A673 (cell line): ENCODE data around the gene ARHGAP5.

Experiments
- EZH2 ChIP-seq: fragments of 200-600 bp; sonication (generic); IDR thresholded peaks from 2 replicates; pipeline ENCODE4 v1.6.1; 2017; ENCODE audit warnings: borderline replicate concordance, low read depth, mild to moderate bottlenecking, mixed read lengths, antibody characterized with exemption, low read length; ENCODE audit not compliant: poor library complexity, severe bottlenecking
- TF ChIP-seq, protein P1 (sequence below): fragments of 300-800, 200-600 bp; sonication (generic); conservative IDR thresholded peaks from 2 replicates; pipeline ENCODE4 v1.5.1; 2017; ENCODE audit warnings: low read depth, mild to moderate bottlenecking, antibody characterized with exemption, low read length, moderate library complexity, mixed read lengths

DNA sequence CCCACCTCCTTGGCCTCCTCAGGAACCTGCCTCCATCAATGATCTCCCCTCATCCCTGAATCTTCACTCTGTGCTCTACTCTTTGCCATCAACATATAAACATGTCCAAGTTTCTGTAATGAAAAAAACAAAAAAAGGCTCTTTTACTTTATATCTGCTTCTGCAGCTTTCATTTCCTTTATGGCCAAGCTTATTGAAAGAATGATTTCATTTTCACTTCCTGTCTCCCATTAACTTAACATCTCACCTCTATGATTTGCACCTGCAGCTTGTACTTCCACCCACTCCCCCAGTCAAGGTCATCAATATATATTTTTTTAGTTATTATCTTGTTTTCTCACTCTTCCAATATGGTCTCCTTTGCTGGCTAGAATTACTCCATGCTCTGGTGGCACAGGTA is 109.1 kb downstream of the ARHGAP5 start:
- no peak for TF ChIP-seq EZH2
- TF ChIP-seq, protein P1, sequence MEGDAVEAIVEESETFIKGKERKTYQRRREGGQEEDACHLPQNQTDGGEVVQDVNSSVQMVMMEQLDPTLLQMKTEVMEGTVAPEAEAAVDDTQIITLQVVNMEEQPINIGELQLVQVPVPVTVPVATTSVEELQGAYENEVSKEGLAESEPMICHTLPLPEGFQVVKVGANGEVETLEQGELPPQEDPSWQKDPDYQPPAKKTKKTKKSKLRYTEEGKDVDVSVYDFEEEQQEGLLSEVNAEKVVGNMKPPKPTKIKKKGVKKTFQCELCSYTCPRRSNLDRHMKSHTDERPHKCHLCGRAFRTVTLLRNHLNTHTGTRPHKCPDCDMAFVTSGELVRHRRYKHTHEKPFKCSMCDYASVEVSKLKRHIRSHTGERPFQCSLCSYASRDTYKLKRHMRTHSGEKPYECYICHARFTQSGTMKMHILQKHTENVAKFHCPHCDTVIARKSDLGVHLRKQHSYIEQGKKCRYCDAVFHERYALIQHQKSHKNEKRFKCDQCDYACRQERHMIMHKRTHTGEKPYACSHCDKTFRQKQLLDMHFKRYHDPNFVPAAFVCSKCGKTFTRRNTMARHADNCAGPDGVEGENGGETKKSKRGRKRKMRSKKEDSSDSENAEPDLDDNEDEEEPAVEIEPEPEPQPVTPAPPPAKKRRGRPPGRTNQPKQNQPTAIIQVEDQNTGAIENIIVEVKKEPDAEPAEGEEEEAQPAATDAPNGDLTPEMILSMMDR: no peak
